NCI-H146 (cell line): ENCODE measurements around the gene DNAH1.
A peak's percentile ranks its signal among the peaks of the same experiment; 100 is the strongest.

Source experiments
- DNase-seq: peaks from one replicate; lab custom pipeline; 2025; lab: John Stamatoyannopoulos, UW

The DNAH1 gene

GRCh38 chr3:52290596-52291507, 25.3 kb upstream of the DNAH1 start:
- DNase-seq, result no peak

GRCh38 chr3:52291508-52292181, 24.5 kb upstream of the DNAH1 start:
- DNase-seq, result peak; percentile 25

DNA sequence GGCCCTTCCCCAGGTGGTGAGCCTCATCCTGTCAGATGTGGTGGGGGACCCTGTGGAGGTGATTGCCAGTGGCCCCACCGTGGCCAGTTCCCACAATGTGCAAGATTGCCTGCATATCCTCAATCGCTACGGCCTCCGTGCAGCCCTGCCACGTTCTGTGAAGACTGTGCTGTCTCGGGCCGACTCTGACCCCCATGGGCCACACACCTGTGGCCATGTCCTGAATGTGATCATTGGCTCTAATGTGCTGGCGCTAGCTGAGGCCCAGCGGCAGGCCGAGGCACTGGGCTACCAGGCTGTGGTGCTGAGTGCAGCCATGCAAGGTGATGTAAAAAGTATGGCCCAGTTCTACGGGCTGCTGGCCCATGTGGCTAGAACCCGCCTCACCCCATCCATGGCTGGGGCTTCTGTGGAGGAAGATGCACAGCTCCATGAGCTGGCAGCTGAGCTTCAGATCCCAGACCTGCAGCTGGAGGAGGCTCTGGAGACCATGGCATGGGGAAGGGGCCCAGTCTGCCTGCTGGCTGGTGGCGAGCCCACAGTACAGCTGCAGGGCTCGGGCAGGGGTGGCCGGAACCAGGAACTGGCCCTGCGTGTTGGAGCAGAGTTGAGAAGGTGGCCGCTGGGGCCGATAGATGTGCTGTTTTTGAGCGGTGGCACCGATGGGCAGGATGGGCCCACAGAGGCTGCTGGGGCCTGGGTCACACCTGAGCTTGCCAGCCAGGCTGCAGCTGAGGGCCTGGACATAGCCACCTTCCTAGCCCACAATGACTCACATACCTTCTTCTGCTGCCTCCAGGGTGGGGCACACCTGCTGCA, 23.7 kb upstream of the DNAH1 start:
- DNase-seq, result no peak

GRCh38 chr3:52293491-52294319, 22.4 kb upstream of the DNAH1 start:
- no peak for DNase-seq

DNA sequence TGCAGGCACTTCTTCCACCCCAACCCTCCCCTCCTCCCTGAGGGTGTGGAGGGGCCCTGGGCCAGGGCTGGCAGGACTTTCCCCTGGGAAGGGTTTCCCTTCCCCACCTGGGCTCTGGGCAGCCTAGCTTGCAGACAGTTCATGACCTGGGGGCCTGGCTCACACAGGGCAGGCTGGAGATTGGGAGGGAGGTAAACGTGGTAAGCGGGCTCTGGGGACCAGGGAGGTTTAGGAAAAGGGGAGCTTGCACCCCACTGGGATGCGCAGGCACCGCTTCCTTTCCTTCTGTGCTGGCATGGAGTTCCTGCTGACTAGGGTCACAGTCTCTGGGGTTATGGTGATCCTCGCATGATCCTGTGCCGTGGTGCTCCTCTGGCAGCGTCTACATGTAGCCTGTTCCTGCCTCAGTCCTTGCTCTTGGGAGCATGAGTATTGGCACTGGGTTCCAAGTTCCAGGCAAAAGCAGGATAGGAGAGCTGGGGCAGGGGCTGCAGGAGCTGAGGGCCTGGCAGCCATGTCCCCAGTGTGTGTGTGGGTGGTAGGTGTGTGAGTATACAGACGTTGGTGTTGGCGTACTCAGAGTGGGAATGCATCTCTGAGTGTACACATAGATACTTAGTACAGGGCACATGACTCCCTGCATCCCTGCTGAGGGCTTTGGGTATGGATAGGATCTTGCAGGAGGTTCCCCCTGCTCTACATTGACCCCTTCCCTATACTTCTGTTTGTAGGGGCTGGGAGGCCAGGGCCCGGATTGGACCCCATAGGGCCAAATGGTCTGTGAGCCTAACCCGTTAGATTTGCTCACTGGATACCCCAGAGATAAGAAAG, 21.6 kb upstream of the DNAH1 start:
- no peak for DNase-seq

DNA sequence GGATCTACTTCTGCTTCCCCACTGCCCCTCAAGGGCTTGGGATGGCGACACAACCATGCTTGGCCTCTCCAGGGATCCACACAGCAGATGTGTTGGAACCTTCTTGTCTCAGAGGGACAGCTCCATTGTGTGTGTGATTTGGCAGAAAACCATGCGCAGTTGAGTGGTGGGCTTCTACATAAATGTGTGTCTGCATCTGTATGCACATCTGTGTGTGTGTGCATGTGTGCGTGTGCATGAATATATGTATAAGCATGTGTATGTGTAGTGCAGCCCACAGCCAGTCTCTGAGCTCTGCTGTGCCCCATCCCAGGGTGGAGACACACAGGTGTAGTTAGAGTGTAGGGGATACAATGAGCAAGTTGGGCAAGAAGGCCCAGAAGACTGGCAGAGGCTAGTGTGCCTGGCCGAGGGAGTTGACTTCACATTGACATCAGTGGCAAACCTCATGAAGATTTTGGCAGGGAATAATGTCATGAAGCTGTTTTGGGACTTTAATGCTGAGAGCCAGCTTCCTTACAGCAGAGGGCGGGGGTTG, 20.4 kb upstream of the DNAH1 start:
- no peak for DNase-seq

DNA sequence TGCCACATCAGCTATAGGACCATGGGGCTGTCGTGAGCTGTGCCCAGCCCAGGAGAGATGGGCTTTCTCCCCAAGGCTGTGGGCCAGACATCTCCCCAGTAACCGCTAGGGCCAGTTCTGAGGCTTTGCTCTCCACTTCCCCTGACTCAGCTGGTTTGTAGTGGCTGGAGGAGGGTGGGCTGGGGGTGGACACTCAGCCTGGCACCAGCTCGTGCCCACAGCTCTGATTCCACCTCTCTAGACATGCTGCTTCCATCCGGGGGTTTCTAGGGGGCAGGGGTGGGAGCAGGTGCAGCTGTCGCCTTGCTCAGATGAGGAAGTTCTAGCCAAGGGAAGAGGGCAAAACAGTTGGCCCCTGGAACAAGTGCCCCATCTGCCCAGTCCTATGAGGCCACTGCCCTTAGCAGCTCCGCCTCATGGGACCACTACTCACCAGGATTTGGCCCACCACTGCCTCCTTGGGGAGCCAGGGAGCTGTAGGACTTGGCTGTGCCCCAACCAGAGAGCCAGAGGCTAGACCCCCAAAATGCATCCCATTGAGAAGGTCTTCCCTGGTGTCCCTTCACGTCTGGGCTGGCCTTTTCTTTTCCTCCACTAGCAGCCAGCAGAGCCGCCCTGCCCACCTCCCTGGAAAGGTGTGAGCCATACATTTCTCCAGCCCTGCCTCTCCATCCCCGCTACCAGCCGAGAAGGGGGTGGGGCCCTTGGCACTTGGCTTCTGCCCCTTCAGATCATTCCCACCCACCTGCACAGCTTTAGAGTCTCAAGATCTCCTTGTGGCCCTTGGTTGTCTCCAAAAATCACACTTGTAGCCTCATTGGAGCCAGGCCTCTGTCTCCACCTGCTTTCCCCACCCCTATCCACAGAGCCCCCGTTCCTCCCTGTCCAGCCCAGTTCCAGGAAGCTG, 18.6 kb upstream of the DNAH1 start:
- DNase-seq, result no peak

- DNase-seq, result no peak
These were observed 17.7 kb upstream of the DNAH1 start for GRCh38 chr3:52298149-52299098.

DNA sequence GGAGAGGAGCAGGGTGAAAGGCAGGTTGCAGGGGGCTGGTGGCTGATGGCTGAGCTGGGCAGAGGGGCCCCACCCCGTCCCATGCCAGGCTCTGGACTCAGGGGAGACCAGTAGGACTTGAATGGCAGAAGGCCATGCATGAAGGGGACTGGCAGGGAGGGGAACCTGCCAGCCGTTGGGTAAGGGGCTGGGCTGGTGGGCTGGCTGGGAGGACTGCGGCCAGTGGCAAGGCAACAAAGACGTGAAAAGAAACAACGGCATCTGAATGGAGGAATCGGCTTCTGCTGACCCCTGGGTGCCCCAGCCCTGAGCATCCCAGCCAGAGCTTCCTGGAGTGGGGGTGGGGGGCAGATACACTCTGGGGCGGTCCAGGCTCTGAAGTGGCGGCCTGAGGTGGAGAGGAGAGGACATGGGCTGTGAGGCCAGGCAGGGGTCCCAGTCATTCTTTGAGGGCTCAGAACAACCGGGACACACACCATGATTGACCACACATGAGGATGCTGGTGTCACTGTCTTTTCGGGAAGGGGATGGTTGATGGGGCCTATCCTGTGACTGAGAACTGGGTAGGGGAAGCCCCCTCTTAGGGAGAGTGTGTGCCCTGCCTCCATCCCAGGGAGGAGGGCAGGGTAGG, 16.8 kb upstream of the DNAH1 start:
- DNase-seq, result no peak

- DNase-seq, result no peak
These were observed 16.1 kb upstream of the DNAH1 start for GRCh38 chr3:52299879-52300611.

GRCh38 chr3:52302426-52303145, 13.5 kb upstream of the DNAH1 start:
- DNase-seq, result peak; percentile 85

GRCh38 chr3:52303811-52304210, 12.3 kb upstream of the DNAH1 start:
- no peak for DNase-seq

- DNase-seq, result no peak
These were observed 10.2 kb upstream of the DNAH1 start for GRCh38 chr3:52305926-52306325.

GRCh38 chr3:52306978-52307377, 9.1 kb upstream of the DNAH1 start:
- DNase-seq, result peak; percentile 34

DNA sequence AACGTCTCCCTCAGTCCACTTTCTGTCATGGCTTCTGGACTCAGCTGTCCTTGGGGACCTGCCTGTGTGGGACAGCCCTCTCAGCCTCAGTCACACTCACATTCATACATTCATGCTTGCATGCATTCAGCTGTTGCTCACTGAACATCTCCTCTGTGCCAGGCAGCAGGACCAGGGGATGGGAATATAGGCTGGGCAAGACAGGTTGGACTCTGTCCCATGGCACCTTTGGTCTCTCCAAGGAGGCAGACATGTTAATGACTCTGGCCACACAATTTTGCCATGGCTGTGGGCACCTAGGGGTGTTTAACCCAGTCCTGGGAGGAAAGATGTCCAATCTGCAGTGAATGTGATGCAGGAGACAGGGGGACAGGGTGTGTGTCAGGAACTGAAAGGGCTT, 7.8 kb upstream of the DNAH1 start:
- DNase-seq, result no peak

- peak; percentile 47 for DNase-seq
These were observed 5.1 kb upstream of the DNAH1 start for GRCh38 chr3:52310861-52311575.
